BLaER1 treated with 17β-estradiol and CSF1 and Interleukin-3, amounts not matched to agents 10 nM and 100 nM (cell line): ENCODE measurements around the gene LENEP.

ENCODE experiments used
- H3K27ac ChIP-seq, 11 experiments: shearing (Covaris generic); formaldehyde crosslinking; 2 replicates each; pipeline ENCODE4 v1.8.1; 2022
- H3K27me3 ChIP-seq, 11 experiments: shearing (Covaris generic); formaldehyde crosslinking; 2 replicates each; pipeline ENCODE4 v1.8.1; 2022
- H3K36me3 ChIP-seq, 11 experiments: shearing (Covaris generic); formaldehyde crosslinking; 2 replicates each; pipeline ENCODE4 v1.8.1; 2022
- H3K4me1 ChIP-seq, 10 experiments: shearing (Covaris generic); formaldehyde crosslinking; 2 replicates each; pipeline ENCODE4 v1.8.1; 2022
- H3K4me2 ChIP-seq, 11 experiments: shearing (Covaris generic); formaldehyde crosslinking; 2 replicates each; pipeline ENCODE4 v1.8.1; 2022
- H3K4me3 ChIP-seq, 10 experiments: shearing (Covaris generic); formaldehyde crosslinking; 2 replicates each; pipeline ENCODE4 v1.8.1; 2022
- H3K9ac ChIP-seq, 11 experiments: shearing (Covaris generic); formaldehyde crosslinking; 2 replicates each; pipeline ENCODE4 v1.8.1; 2022
- H3K9me3 ChIP-seq, 11 experiments: shearing (Covaris generic); formaldehyde crosslinking; replicated peaks in 1 of 11; 2 replicates each; pipeline ENCODE4 v1.8.1; 2022
- H4K20me1 ChIP-seq, 11 experiments: shearing (Covaris generic); formaldehyde crosslinking; 2 replicates each; pipeline ENCODE4 v1.8.1; 2022
- Cebpa-rat ChIP-seq, 11 experiments: shearing (Covaris generic); IDR thresholded peaks; 2 replicates each; pipeline ENCODE4 v1.8.1; 2022

LENEP gene

GRCh38 chr1:155024315-155024714 is 30.9 kb downstream of the LENEP start:
- H3K4me2 ChIP-seq, result no peak overlapping the region
- H3K4me3 ChIP-seq, result no peak overlapping the region

GRCh38 chr1:155026154-155026553 is 32.8 kb downstream of the LENEP start:
- peaks cover 11 to 29% (median 16%) of the 10 kb centered on the region in 10 experiments; a peak in 19 of 20 replicates for H3K4me1 ChIP-seq
- H4K20me1 ChIP-seq, result peaks cover 0 to 5% (median 0%) of the 10 kb centered on the region in 11 experiments; a peak in 2 of 22 replicates
- no peak overlapping the region for H3K27ac ChIP-seq
- H3K9ac ChIP-seq, result no peak overlapping the region
- H3K27me3 ChIP-seq, result no peaks in the 10 kb centered on the region
- TF ChIP-seq Cebpa-rat (IDR thresholded peaks at IDR 0.05), result no peak
- no peak overlapping the region for H3K4me2 ChIP-seq
- no peaks in the 10 kb centered on the region for H3K9me3 ChIP-seq
- H3K4me3 ChIP-seq, result no peak overlapping the region
- H3K36me3 ChIP-seq, result no peaks in the 10 kb centered on the region

More at GRCh38 chr1:155024315-155024714, 30.9 kb downstream of the LENEP start:
- H3K36me3 ChIP-seq, result peaks cover 0 to 6% (median 0%) of the 10 kb centered on the region in 11 experiments; a peak in 3 of 22 replicates
- H4K20me1 ChIP-seq, result peaks cover 0 to 12% (median 0%) of the 10 kb centered on the region in 11 experiments; a peak in 5 of 22 replicates
- peaks cover 12 to 37% (median 23%) of the 10 kb centered on the region in 10 experiments for H3K4me1 ChIP-seq
- no peaks in the 10 kb centered on the region for H3K27me3 ChIP-seq
- H3K9me3 ChIP-seq, result no peaks in the 10 kb centered on the region
- no peak overlapping the region for H3K27ac ChIP-seq
- no peak for TF ChIP-seq Cebpa-rat (IDR thresholded peaks at IDR 0.05)
- no peak overlapping the region for H3K9ac ChIP-seq

GRCh38 chr1:155026588-155026987 is 33.2 kb downstream of the LENEP start:
- Histone ChIP-seq H3K36me3 (no peaks in the 10 kb centered on the region), H3K4me3 (no peak overlapping the region), H3K9me3 (no peaks in the 10 kb centered on the region), H3K9ac (no peak overlapping the region), H3K4me2 (no peak overlapping the region), H3K27ac (no peak overlapping the region), H4K20me1 (peaks cover 0 to 5% (median 0%) of the 10 kb centered on the region in 11 experiments; a peak in 2 of 22 replicates), H3K4me1 (peaks cover 11 to 26% (median 16%) of the 10 kb centered on the region in 10 experiments; a peak in 19 of 20 replicates), H3K27me3 (no peaks in the 10 kb centered on the region)
- TF ChIP-seq Cebpa-rat (IDR thresholded peaks at IDR 0.05), result no peak

GRCh38 chr1:155029513-155030242 is 36.3 kb downstream of the LENEP start:
- no peak overlapping the region for H3K9ac ChIP-seq
- no peak overlapping the region for H3K4me3 ChIP-seq
- 0 out of 22 replicates have a peak overlapping the region, but pooled peaks of 1 of the 11 experiments have one; percentile 10 for H3K4me2 ChIP-seq
- peaks cover 0 to 11% (median 6%) of the 10 kb centered on the region in 10 experiments; a peak in 8 of 20 replicates for H3K4me1 ChIP-seq
- H4K20me1 ChIP-seq, result no peaks in the 10 kb centered on the region
- TF ChIP-seq Cebpa-rat (IDR thresholded peaks at IDR 0.05), result no peak
- H3K9me3 ChIP-seq, result no peaks in the 10 kb centered on the region
- no peaks in the 10 kb centered on the region for H3K36me3 ChIP-seq
- no peaks in the 10 kb centered on the region for H3K27me3 ChIP-seq
- 0 out of 22 replicates have a peak overlapping the region, but pooled peaks of 1 of the 11 experiments have one; percentile 29 for H3K27ac ChIP-seq

GRCh38 chr1:155030243-155030795 is 36.9 kb downstream of the LENEP start:
- Histone ChIP-seq H3K9me3 (no peaks in the 10 kb centered on the region), H3K4me3 (no peak overlapping the region), H3K4me2 (no peak overlapping the region), H3K27me3 (no peaks in the 10 kb centered on the region), H3K9ac (no peak overlapping the region), H3K27ac (no peak overlapping the region), H3K36me3 (no peaks in the 10 kb centered on the region), H4K20me1 (no peaks in the 10 kb centered on the region), H3K4me1 (peaks cover 0 to 11% (median 5%) of the 10 kb centered on the region in 10 experiments; a peak in 8 of 20 replicates)
- no peak for TF ChIP-seq Cebpa-rat (IDR thresholded peaks at IDR 0.05)

- Histone ChIP-seq H3K27ac (no peak overlapping the region), H3K4me2 (no peak overlapping the region), H3K4me1 (peaks cover 0 to 16% (median 6%) of the 10 kb centered on the region in 10 experiments; a peak in 11 of 20 replicates), H3K9ac (no peak overlapping the region), H4K20me1 (no peaks in the 10 kb centered on the region), H3K4me3 (no peak overlapping the region), H3K36me3 (no peaks in the 10 kb centered on the region), H3K27me3 (no peaks in the 10 kb centered on the region), H3K9me3 (no peaks in the 10 kb centered on the region)
- TF ChIP-seq Cebpa-rat (IDR thresholded peaks at IDR 0.05), result no peak
These were observed 37.5 kb downstream of the LENEP start for GRCh38 chr1:155030899-155031298.

- TF ChIP-seq Cebpa-rat (IDR thresholded peaks at IDR 0.05), result no peak
- H3K4me3 ChIP-seq, result no peak overlapping the region
- no peak overlapping the region for H3K4me2 ChIP-seq
- H3K27me3 ChIP-seq, result no peaks in the 10 kb centered on the region
- no peak overlapping the region for H3K9ac ChIP-seq
- no peaks in the 10 kb centered on the region for H3K36me3 ChIP-seq
- H3K9me3 ChIP-seq, result no peaks in the 10 kb centered on the region
- no peak overlapping the region for H3K27ac ChIP-seq
- H4K20me1 ChIP-seq, result no peaks in the 10 kb centered on the region
- peaks cover 0 to 34% (median 14%) of the 10 kb centered on the region in 10 experiments; a peak in 14 of 20 replicates for H3K4me1 ChIP-seq
These were observed 39.5 kb downstream of the LENEP start for GRCh38 chr1:155032886-155033285.

GRCh38 chr1:155033524-155033923 is 40.1 kb downstream of the LENEP start, which contains the start of the genes DCST1 and DCST2:
Gene DCST1 (plus strand): TSS chr1:155033824. CDS start chr1:155034037, 213 bp downstream.
Gene DCST2 (minus strand): TSS chr1:155033781. CDS start chr1:155033701, 80 bp downstream.
- no peak for TF ChIP-seq Cebpa-rat (IDR thresholded peaks at IDR 0.05)
- H3K9me3 ChIP-seq, result no peaks in the 10 kb centered on the region
- H3K4me2 ChIP-seq, result no peak within 1 kb of the TSS; a peak in 1 of 22 replicates
- peaks cover 3 to 32% (median 18%) of the 10 kb centered on the region in 10 experiments for H3K4me1 ChIP-seq
- H4K20me1 ChIP-seq, result no peaks in the 10 kb centered on the region
- H3K27ac ChIP-seq, result no peak within 1 kb of the TSS
- no peak within 1 kb of the TSS for H3K4me3 ChIP-seq
- no peaks in the 10 kb centered on the region for H3K36me3 ChIP-seq
- no peaks in the 10 kb centered on the region for H3K27me3 ChIP-seq
- no peak within 1 kb of the TSS for H3K9ac ChIP-seq
